MCF 10A (cell line): Measurements from ENCODE around the gene FGG. TPM values are rescaled to one million over a fixed set of nuclear protein-coding genes. Genes with fewer than 3 reads are reported as not detected.

Experiments used
- BruUV-seq: library from RNA; stranded (reverse); fragments of 400-500 nt; replicated peaks from 2 replicates; lab custom pipeline; 2021; lab: Mats Ljungman, UMichigan
- CTCF ChIA-PET: fragments of 300-600 bp; sonication (Branson Sonifier 250); formaldehyde crosslinking; extraction: SDS; loops from one replicate; lab custom pipeline; 2021; ENCODE audit warnings: antibody characterized with exemption, inconsistent platforms; lab: Yijun Ruan, JAX
- POLR2A ChIA-PET: fragments of 300-600, 350-650 bp; sonication (Branson Sonifier 250); formaldehyde crosslinking; extraction: SDS; loops from one replicate; lab custom pipeline; 2020; ENCODE audit warnings: antibody characterized with exemption, inconsistent platforms; lab: Yijun Ruan, JAX
- DNase-seq: peaks from one replicate; pipeline ENCODE4 v3.0.0-alpha.2; 2018; ENCODE audit not compliant: unreplicated experiment
- H3K27ac Mint-ChIP-seq: one replicate; pipeline ENCODE4 v1.8.0; 2022; ENCODE audit warnings: mild to moderate bottlenecking, low read depth, mixed read lengths; ENCODE audit not compliant: unreplicated experiment
- H3K27me3 Mint-ChIP-seq: one replicate; pipeline ENCODE4 v1.8.0; 2022; ENCODE audit warnings: mixed read lengths; ENCODE audit not compliant: insufficient read depth, unreplicated experiment
- H3K36me3 Mint-ChIP-seq: one replicate; pipeline ENCODE4 v1.8.0; 2022; ENCODE audit warnings: mild to moderate bottlenecking, moderate library complexity, mixed read lengths; ENCODE audit not compliant: insufficient read depth, unreplicated experiment
- H3K4me1 Mint-ChIP-seq: one replicate; pipeline ENCODE4 v1.8.0; 2022; ENCODE audit warnings: mixed read lengths; ENCODE audit not compliant: insufficient read depth, unreplicated experiment
- H3K4me3 Mint-ChIP-seq: one replicate; pipeline ENCODE4 v1.8.0; 2022; ENCODE audit warnings: mild to moderate bottlenecking, moderate library complexity, mixed read lengths; ENCODE audit not compliant: unreplicated experiment
- H3K9me3 Mint-ChIP-seq: one replicate; pipeline ENCODE4 v1.8.0; 2022; ENCODE audit warnings: mixed read lengths; ENCODE audit not compliant: unreplicated experiment
- CTCF ChIP-seq: fragments of 200-600 bp; IDR thresholded peaks from one replicate; pipeline ENCODE4 v1.8.0; 2022; ENCODE audit warnings: antibody characterized with exemption, mild to moderate bottlenecking; ENCODE audit not compliant: unreplicated experiment
- intact Hi-C: fragments of 100-400 bp; cut with micrococcal nuclease; formaldehyde crosslinking; loops from 2 replicates; pipeline ENCODE4 v1.14.1; 2022
- total RNA-seq: library from RNA; stranded (reverse); gene quantifications from 2 replicates; pipeline ENCODE4 v1.2.3, GENCODE V29; 2022

FGG gene
- total RNA-seq, 1 experiment from 2014 or later: 3.2 TPM

- no peak for TF ChIP-seq CTCF
- Mint-ChIP-seq H3K4me1 (no peaks in the 10 kb centered on the region), H3K27me3 (no peaks in the 10 kb centered on the region), H3K36me3 (no peaks in the 10 kb centered on the region), H3K4me3 (no peak overlapping the region), H3K9me3 (no peaks in the 10 kb centered on the region), H3K27ac (no peak overlapping the region)
- CTCF ChIA-PET: interaction anchor here (0.7 to 23.4 kb wide), 4 partner anchors 9 to 56 kb away, joined by 3 to 935 read pairs (median 46); partner anchors contain the start of gene PLRG1
- BruUV-seq: no TSS peak
- intact Hi-C loops: no loop called here
- POLR2A ChIA-PET: interaction anchor here (1.2 kb wide), 1 partner anchor 40 kb away, joined by 4 read pairs; no protein-coding TSS in a partner anchor
- no peak for DNase-seq
Measured at GRCh38 chr4:154609532-154609931, 2.9 kb downstream of the FGG start.

GRCh38 chr4:154608361-154609252 lies 3.8 kb downstream of the FGG start:
- ChIA-PET POLR2A (interaction anchor here (1.2 kb wide), 1 partner anchor 39 kb away, joined by 4 read pairs; no protein-coding TSS in a partner anchor), CTCF (interaction anchor here (1.2 to 23.4 kb wide), 4 partner anchors 10 to 55 kb away, joined by 3 to 935 read pairs (median 46); partner anchors contain the start of gene PLRG1)
- H3K27ac Mint-ChIP-seq: no peak overlapping the region
- H3K9me3 Mint-ChIP-seq: no peaks in the 10 kb centered on the region
- TF ChIP-seq CTCF: no peak
- no peaks in the 10 kb centered on the region for H3K27me3 Mint-ChIP-seq
- DNase-seq: no peak
- H3K4me1 Mint-ChIP-seq: no peaks in the 10 kb centered on the region
- BruUV-seq: no TSS peak
- intact Hi-C loops: no loop called here
- H3K36me3 Mint-ChIP-seq: no peaks in the 10 kb centered on the region
- H3K4me3 Mint-ChIP-seq: no peak overlapping the region

DNA sequence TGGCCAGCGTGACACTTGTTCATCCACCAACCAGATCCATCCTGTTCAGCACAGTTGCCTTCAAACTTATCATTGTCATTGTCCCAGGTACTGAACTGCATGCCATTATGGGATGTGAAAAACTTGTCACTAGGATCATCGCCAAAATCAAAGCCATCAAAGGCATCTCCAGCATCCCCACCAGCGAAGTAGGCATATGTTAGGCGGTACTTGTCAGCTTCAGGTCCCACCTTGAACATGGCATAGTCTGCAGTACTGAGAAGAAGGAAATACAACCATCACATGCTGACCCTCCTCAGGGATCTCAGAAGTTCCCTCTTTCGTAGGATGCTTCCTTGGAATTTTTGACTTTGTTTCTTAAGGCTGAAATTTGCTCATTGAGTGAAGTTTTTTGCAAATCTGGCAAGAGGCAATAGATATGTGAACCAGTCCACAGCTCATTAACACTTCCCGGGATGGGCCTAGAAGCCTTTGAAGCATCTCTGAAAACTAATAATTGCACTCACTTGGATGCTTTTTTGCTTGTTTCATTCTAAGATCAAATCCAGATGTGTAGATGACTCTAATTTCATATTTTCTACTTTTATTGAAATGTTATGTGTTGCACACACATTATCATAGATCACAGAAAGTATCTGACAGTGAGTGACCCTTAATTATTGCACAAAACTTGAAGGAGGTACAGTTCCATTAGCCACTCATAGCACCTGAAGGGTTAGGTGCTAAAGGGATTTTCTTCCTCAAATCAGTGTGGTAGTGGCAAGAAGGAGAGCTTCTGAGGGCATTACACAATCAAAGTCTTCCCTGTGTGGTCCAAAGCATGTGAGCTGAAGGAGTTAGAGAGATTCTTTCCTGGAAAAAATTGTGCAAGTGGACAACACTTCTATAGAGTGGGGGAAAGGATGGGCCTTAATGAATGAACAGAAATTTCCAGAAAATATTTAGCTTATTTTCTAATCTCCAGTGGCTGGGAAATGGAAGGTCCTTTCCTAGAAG lies 5.4 kb downstream of the FGG start:
- no peaks in the 10 kb centered on the region for H3K36me3 Mint-ChIP-seq
- TF ChIP-seq CTCF: no peak
- peaks cover 7% of the 10 kb centered on the region for H3K4me1 Mint-ChIP-seq
- no peak overlapping the region for H3K27ac Mint-ChIP-seq
- CTCF ChIA-PET: interaction anchor here (0.6 to 3.2 kb wide), 4 partner anchors 9 to 47 kb away, joined by 3 to 24 read pairs (median 12); no protein-coding TSS in a partner anchor
- BruUV-seq: no TSS peak
- H3K27me3 Mint-ChIP-seq: no peaks in the 10 kb centered on the region
- H3K4me3 Mint-ChIP-seq: no peak overlapping the region
- no peaks in the 10 kb centered on the region for H3K9me3 Mint-ChIP-seq
- DNase-seq: no peak
- POLR2A ChIA-PET: no interaction called here
- intact Hi-C loops: no loop called here
